GM10248 (cell line): ENCODE data around the gene ARHGAP30.

Experiments
- CTCF ChIA-PET: fragments of 300-600 bp; sonication (Branson Sonifier 250); formaldehyde crosslinking; extraction: SDS; loops from one replicate; lab custom pipeline; 2021; ENCODE audit warnings: antibody characterized with exemption; lab: Yijun Ruan, JAX
- POLR2A ChIA-PET: fragments of 350-650 bp; sonication (Branson Sonifier 250); formaldehyde crosslinking; extraction: SDS; loops from one replicate; lab custom pipeline; 2020; ENCODE audit warnings: antibody characterized with exemption; lab: Yijun Ruan, JAX
- DNase-seq: peaks from one replicate; pipeline ENCODE4 v3.0.0; 2012; ENCODE audit errors: extremely low spot score
- CTCF ChIP-seq: IDR thresholded peaks from 2 replicates; pipeline ENCODE4 v1.5.1; 2012; ENCODE audit warnings: mild to moderate bottlenecking, low read depth; ENCODE audit errors: extremely low read depth, missing control alignments, control extremely low read depth

Gene ARHGAP30

GRCh38 chr1:161013488-161014230 lies 56.0 kb downstream of the ARHGAP30 start:
- ChIA-PET CTCF (interaction anchor here (0.7 to 1.5 kb wide), 9 partner anchors 12 to 236 kb away, joined by 3 to 6 read pairs (median 3); no protein-coding TSS in a partner anchor), POLR2A (interaction anchor here (0.6 kb wide), 1 partner anchor 32 kb away, joined by 3 read pairs; the partner anchor contains the start of gene USF1)
- TF ChIP-seq CTCF = no peak
- DNase-seq = peak; percentile 84

DNA sequence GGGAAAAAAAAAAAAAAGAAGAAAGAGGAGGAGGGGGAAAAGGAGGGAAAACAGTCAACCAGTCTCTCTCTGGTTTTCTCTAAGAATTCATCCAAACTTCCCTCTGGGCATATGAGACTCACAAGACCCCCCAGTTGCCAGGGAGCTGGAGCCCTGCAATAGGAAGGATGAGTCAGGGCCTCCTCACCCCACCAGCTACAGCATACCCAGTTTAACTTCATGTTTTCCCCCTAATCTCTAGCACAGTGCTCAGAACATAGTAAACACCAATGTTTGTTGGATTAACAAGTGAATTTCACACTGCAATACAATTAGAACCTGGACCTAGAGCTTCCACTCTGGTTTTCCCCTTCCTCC lies 56.6 kb downstream of the ARHGAP30 start:
- no peak for DNase-seq
- ChIA-PET POLR2A (interaction anchor here (0.5 to 0.6 kb wide), 2 partner anchors 23 to 33 kb away, joined by 3 read pairs; partner anchors contain the start of gene USF1), CTCF (interaction anchor here (0.7 to 1.5 kb wide), 8 partner anchors 13 to 236 kb away, joined by 3 to 6 read pairs (median 4); no protein-coding TSS in a partner anchor)
- TF ChIP-seq CTCF = no peak

- POLR2A ChIA-PET = no interaction called here
- no peak for TF ChIP-seq CTCF
- CTCF ChIA-PET = interaction anchor here (1.3 to 1.5 kb wide), 3 partner anchors 13 to 22 kb away, joined by 3 to 6 read pairs (median 5); no protein-coding TSS in a partner anchor
- no peak for DNase-seq
These were observed 57.3 kb downstream of the ARHGAP30 start for GRCh38 chr1:161012420-161012819.

DNA sequence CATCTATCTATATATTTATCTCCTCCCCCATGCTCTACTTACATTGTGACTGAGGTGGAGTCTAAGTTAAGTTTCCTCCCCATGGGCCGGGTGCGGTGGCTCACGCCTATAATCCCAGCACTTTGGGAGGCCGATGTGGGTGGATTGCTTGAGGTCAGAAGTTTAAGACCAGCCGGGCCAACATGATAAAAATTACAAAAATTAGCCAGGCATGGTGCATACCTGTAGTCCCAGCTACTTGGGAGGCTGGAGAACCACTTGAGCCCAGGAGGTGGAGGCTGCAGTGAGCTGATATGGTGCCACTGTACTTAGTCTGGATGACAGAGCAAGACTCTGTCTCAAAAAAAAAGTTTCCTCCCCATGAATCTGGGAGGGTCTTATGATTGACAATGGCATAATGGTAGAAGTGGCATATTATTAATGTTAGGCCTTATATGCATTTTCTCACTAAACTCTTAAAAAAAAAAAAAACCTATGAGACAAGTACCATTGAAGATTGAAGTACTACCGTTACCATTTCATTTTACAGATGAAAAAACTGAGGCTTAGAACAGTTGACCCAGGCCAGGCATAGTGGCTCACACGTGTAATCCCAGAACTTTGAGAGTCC lies 60.0 kb downstream of the ARHGAP30 start:
- ChIA-PET CTCF (interaction anchor here (1.2 to 1.3 kb wide), 2 partner anchors 13 to 88 kb away, joined by 5 read pairs; no protein-coding TSS in a partner anchor), POLR2A (interaction anchor here (0.7 kb wide), 1 partner anchor 11 kb away, joined by 4 read pairs; no protein-coding TSS in a partner anchor)
- no peak for TF ChIP-seq CTCF
- no peak for DNase-seq

DNA sequence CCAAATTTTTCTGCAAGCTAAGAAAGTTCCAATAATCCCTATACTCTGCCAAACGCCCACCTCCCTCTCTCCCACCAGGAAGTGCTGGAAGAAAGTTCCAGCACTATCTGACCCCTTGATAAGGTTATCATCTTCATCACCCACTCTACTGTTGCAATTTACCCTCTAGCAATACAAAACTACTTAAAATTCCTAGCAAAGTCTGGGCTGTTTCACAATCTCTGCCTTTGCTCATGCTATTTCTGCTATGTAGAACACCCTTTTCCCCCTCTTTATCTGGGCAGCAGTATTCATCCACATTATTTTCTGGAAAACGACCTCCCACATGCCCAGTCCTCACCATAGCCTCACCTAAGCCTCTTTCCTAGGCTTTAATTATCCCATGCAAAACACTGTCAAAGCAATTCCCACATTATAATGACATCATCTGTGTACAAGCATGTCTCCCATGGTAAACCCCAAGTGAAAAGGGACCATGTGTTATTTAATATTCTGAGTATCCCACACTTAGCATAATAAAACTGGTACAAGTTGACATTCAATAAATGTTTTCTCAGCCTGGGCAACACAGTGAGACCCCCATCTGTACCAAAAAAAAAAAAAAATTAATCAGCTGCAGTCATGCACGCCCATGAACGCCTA lies 60.7 kb downstream of the ARHGAP30 start:
- ChIA-PET POLR2A (interaction anchor here (0.7 kb wide), 1 partner anchor 11 kb away, joined by 4 read pairs; no protein-coding TSS in a partner anchor), CTCF (interaction anchor here (1.9 kb wide), 1 partner anchor 19 kb away, joined by 4 read pairs; no protein-coding TSS in a partner anchor)
- no peak for TF ChIP-seq CTCF
- DNase-seq = no peak

- TF ChIP-seq CTCF = no peak
- ChIA-PET POLR2A (interaction anchor here (0.7 kb wide), 1 partner anchor 795 kb away, joined by 3 read pairs; no protein-coding TSS in a partner anchor), CTCF (interaction anchor here (0.9 to 3.0 kb wide), 4 partner anchors 10 to 40 kb away, joined by 3 to 14 read pairs (median 4); no protein-coding TSS in a partner anchor)
- no peak for DNase-seq
These were observed 62.3 kb downstream of the ARHGAP30 start for GRCh38 chr1:161007369-161007768.
